K562 (cell line): ENCODE measurements around the gene RACK1. TPM values are rescaled to one million over a fixed set of nuclear protein-coding genes. Genes with fewer than 3 reads are reported as not detected.
A peak's percentile ranks its signal among the peaks of the same experiment; 100 is the strongest.

Source experiments
- ATF1 ChIP-seq, 2 experiments: fragments of 450-650 bp in 1 of 2; IDR thresholded peaks; 2 replicates each; pipeline ENCODE4 v1.6.1; 2016; ENCODE audit warnings: missing compliant biosample characterization in 1 of 2, missing genetic modification characterization in 1 of 2
- CHD2 ChIP-seq: IDR thresholded peaks from 2 replicates; pipeline ENCODE4 v1.6.1; 2011; ENCODE audit warnings: low read depth, low read length
- CREB1 ChIP-seq, 2 experiments: sonication (generic) in 1 of 2; formaldehyde crosslinking in 1 of 2; IDR thresholded peaks; 2 replicates each; pipeline versions ENCODE4 v1.6.1 to v1.8.0; 2012 to 2022; ENCODE audit warnings: inconsistent platforms in 1 of 2, mild to moderate bottlenecking in 1 of 2, missing genetic modification reagents in 1 of 2, moderate library complexity in 1 of 2
- CXXC5 ChIP-seq: fragments of 250-450 bp; sonication (Bioruptor Pico); IDR thresholded peaks from 2 replicates; pipeline ENCODE4 v1.8.0; 2022; ENCODE audit warnings: inconsistent platforms, mild to moderate bottlenecking, moderate library complexity
- EP400 ChIP-seq: fragments of 450-650 bp; IDR thresholded peaks from 2 replicates; pipeline ENCODE4 v1.6.1; 2017; ENCODE audit warnings: antibody characterized with exemption, mild to moderate bottlenecking, moderate library complexity
- GATAD2A ChIP-seq: fragments of 450-650 bp; IDR thresholded peaks from 2 replicates; pipeline ENCODE4 v1.6.1; 2017
- KLF1 ChIP-seq: fragments of 450-650 bp; IDR thresholded peaks from 2 replicates; pipeline ENCODE4 v1.6.1; 2016; ENCODE audit warnings: missing genetic modification characterization, missing compliant biosample characterization
- NBN ChIP-seq: fragments of 450-650 bp; IDR thresholded peaks from 2 replicates; pipeline ENCODE4 v1.6.1; 2016; ENCODE audit warnings: low read depth, mild to moderate bottlenecking
- RB1 ChIP-seq: fragments of 450-650 bp; IDR thresholded peaks from 2 replicates; pipeline ENCODE4 v1.6.1; 2017; ENCODE audit warnings: low read depth, mild to moderate bottlenecking
- RERE ChIP-seq: sonication (generic); formaldehyde crosslinking; IDR thresholded peaks from 2 replicates; pipeline ENCODE4 v1.8.0; 2023; ENCODE audit warnings: missing genetic modification reagents, mild to moderate bottlenecking, borderline replicate concordance
- RNF2 ChIP-seq: sonication (generic); IDR thresholded peaks from 2 replicates; pipeline ENCODE4 v1.6.1; 2016
- SAFB ChIP-seq: fragments of 200-400 bp; formaldehyde crosslinking; IDR thresholded peaks from 2 replicates; pipeline ENCODE4 v1.6.1; 2017; ENCODE audit warnings: low read depth, low read length, borderline replicate concordance
- SAP30 ChIP-seq: fragments of 200-600 bp; sonication (generic); IDR thresholded peaks from 2 replicates; pipeline ENCODE4 v1.6.1; 2012; ENCODE audit warnings: borderline replicate concordance, low read depth, mild to moderate bottlenecking, moderate library complexity, low read length, control low read depth, inconsistent platforms; ENCODE audit not compliant: insufficient read depth, poor library complexity, severe bottlenecking
- TEAD1 ChIP-seq, 2 experiments: fragments of 450-650 bp in 1 of 2; sonication (generic) in 1 of 2; formaldehyde crosslinking; IDR thresholded peaks; 2 replicates each; pipeline versions ENCODE4 v1.4.0 to v1.8.0; 2020 to 2022; ENCODE audit warnings: mild to moderate bottlenecking in 2 of 2, missing genetic modification reagents in 1 of 2
- VEZF1 ChIP-seq: fragments of 200-800 bp; sonication (Bioruptor generic); IDR thresholded peaks from 2 replicates; pipeline ENCODE4 v1.6.1; 2017; ENCODE audit warnings: missing genetic modification characterization, missing compliant biosample characterization
- ZBED1 ChIP-seq: IDR thresholded peaks from 2 replicates; pipeline ENCODE4 v1.6.1; 2014
- ZFX ChIP-seq: sonication (generic); formaldehyde crosslinking; IDR thresholded peaks from 2 replicates; pipeline ENCODE4 v1.8.0; 2022; ENCODE audit warnings: mild to moderate bottlenecking, missing genetic modification reagents, moderate library complexity
- ZNF212 ChIP-seq: fragments of 450-650 bp; formaldehyde crosslinking; IDR thresholded peaks from 2 replicates; pipeline ENCODE4 v1.4.0; 2020; ENCODE audit warnings: mild to moderate bottlenecking
- ZNF766 ChIP-seq: fragments of 200-800 bp; sonication (Bioruptor generic); conservative IDR thresholded peaks from 2 replicates; pipeline ENCODE4 v1.6.1; 2016; ENCODE audit warnings: missing genetic modification characterization, missing compliant biosample characterization
- polyA plus RNA-seq, 8 experiments: library from polyadenylated mRNA; depleted of rRNA in 4 of 8; stranded (reverse) in 5 of 8; unstranded in 3 of 8; fragments of >200 nt; fragmentation: Nextera tagmentation in 2 of 8; fragmentation: Illumina TruSeq in 1 of 8; extraction: Ambion mirVana in 2 of 8; extraction: Trizol in 1 of 8; gene quantifications; 2 replicates each; pipeline versions ENCODE4 v1.2.1 to v1.2.3, GENCODE V29; 2011 to 2014; ENCODE audit warnings: inconsistent platforms in 1 of 8, missing spikeins in 1 of 8
- total RNA-seq, 7 experiments: library from RNA; depleted of rRNA in 6 of 7; stranded (reverse); fragments of >200 nt in 6 of 7; fragmentation: Illumina TruSeq in 2 of 7; extraction: Trizol in 2 of 7; gene quantifications; 2 replicates each; pipeline versions ENCODE4 v1.2.1 to v1.2.3, GENCODE V29; 2011 to 2021; ENCODE audit warnings: low replicate concordance in 1 of 7

The RACK1 gene
- total and polyA plus RNA-seq, 9 of the 15 experiments (the other 6 are each of a cell fraction or from before 2014, with no cell fraction given): 2,303 to 5,311 (median 3,833) TPM

GRCh38 chr5:181246276-181247049 lies 2.8 kb upstream of the RACK1 start (continued):
- TF ChIP-seq RERE (CRISPR knock-in tag) (no peak), TEAD1 (CRISPR knock-in tag; IDR thresholded peaks at IDR 0.05) (peak in 1 of 2 experiments; percentile 1; a peak in 2 of 4 replicates), ZBED1 (no peak), RNF2 (0 out of 2 replicates have a peak, but pooled peaks have one; percentile 41), ZFX (CRISPR knock-in tag) (peak; percentile 88), EP400 (peak; percentile 92), SAP30 (peak; percentile 52), CREB1 (IDR thresholded peaks at IDR 0.05) (0 out of 2 replicates have a peak, but pooled peaks have one; percentile 17), CREB1 (CRISPR knock-in tag; IDR thresholded peaks at IDR 0.05) (no peak), VEZF1 (CRISPR knock-in tag) (peak; percentile 77; the same call in 1 of the 2 replicates), CHD2 (peak; percentile 96), ZNF212 (CRISPR knock-in tag) (no peak), NBN (0 out of 2 replicates have a peak, but pooled peaks have one; percentile 33), KLF1 (tag) (no peak), ZNF766 (CRISPR knock-in tag) (0 out of 2 replicates have a peak, but pooled peaks have one; percentile 26), CXXC5 (CRISPR knock-in tag) (peak; percentile 68), SAFB (0 out of 2 replicates have a peak, but pooled peaks have one; percentile 16), GATAD2A (no peak), ATF1 (CRISPR knock-in tag; IDR thresholded peaks at IDR 0.05) (no peak), ATF1 (tag; IDR thresholded peaks at IDR 0.05) (peak; percentile 32), RB1 (peak; percentile 42; the same call in 1 of the 2 replicates)
